Trophoblast cell (in vitro differentiated cells and primary cell): Measurements from ENCODE around the gene FUT7.

Source experiments
- DNase-seq, 2 donors: peaks; one replicate each; pipeline ENCODE4 v3.0.0-alpha.2; 2016
- H2AFZ ChIP-seq: 2 replicates; pipeline ENCODE4 v1.6.1; 2013; ENCODE audit warnings: low read length, moderate library complexity, mild to moderate bottlenecking; ENCODE audit not compliant: insufficient read depth, poor library complexity
- H2AK5ac ChIP-seq: 2 replicates; pipeline ENCODE4 v1.6.1; 2013; ENCODE audit warnings: mild to moderate bottlenecking, low read length
- H2BK120ac ChIP-seq: 2 replicates; pipeline ENCODE4 v1.6.1; 2013; ENCODE audit warnings: low read length, mild to moderate bottlenecking, moderate library complexity; ENCODE audit not compliant: insufficient read depth, poor library complexity
- H2BK12ac ChIP-seq: 2 replicates; pipeline ENCODE4 v1.6.1; 2013; ENCODE audit warnings: mild to moderate bottlenecking, low read length, moderate library complexity
- H2BK5ac ChIP-seq: 2 replicates; pipeline ENCODE4 v1.6.1; 2013; ENCODE audit warnings: low read length, low read depth, moderate library complexity, mild to moderate bottlenecking; ENCODE audit not compliant: poor library complexity
- H3K14ac ChIP-seq: 2 replicates; pipeline ENCODE4 v1.6.1; 2013; ENCODE audit warnings: mild to moderate bottlenecking, low read length
- H3K18ac ChIP-seq: 2 replicates; pipeline ENCODE4 v1.6.1; 2013; ENCODE audit warnings: mild to moderate bottlenecking, low read length
- H3K23ac ChIP-seq: 2 replicates; pipeline ENCODE4 v1.6.1; 2013; ENCODE audit warnings: low read length
- H3K27ac ChIP-seq: 2 replicates; pipeline ENCODE4 v1.5.1; 2013; ENCODE audit warnings: low read depth, mild to moderate bottlenecking, inconsistent platforms, low read length, moderate library complexity
- H3K27me3 ChIP-seq: 2 replicates; pipeline ENCODE4 v1.6.1; 2013; ENCODE audit warnings: inconsistent platforms, mild to moderate bottlenecking, low read length, moderate library complexity; ENCODE audit not compliant: insufficient read depth
- H3K36me3 ChIP-seq, 2 experiments: 1 replicate in 1 of 2; 2 replicates in 1 of 2; pipeline ENCODE4 v1.6.1; 2013; ENCODE audit warnings: low read length in 2 of 2, mild to moderate bottlenecking in 2 of 2, moderate library complexity in 1 of 2; ENCODE audit not compliant: insufficient read depth in 2 of 2, control insufficient read depth in 1 of 2
- H3K4ac ChIP-seq: 2 replicates; pipeline ENCODE4 v1.6.1; 2013; ENCODE audit warnings: low read depth, mild to moderate bottlenecking, low read length, moderate library complexity
- H3K4me1 ChIP-seq, 2 experiments: 1 replicate in 1 of 2; 2 replicates in 1 of 2; pipeline ENCODE4 v1.6.1; 2013; ENCODE audit warnings: low read length in 2 of 2, mild to moderate bottlenecking in 2 of 2, moderate library complexity in 1 of 2; ENCODE audit not compliant: insufficient read depth in 2 of 2, control insufficient read depth in 1 of 2
- H3K4me2 ChIP-seq: 2 replicates; pipeline ENCODE4 v1.6.1; 2013; ENCODE audit warnings: inconsistent platforms, mild to moderate bottlenecking, low read length, moderate library complexity
- H3K4me3 ChIP-seq: 2 replicates; pipeline ENCODE4 v1.5.1; 2013; ENCODE audit warnings: mild to moderate bottlenecking, low read depth, low read length, inconsistent platforms
- H3K79me1 ChIP-seq: one replicate; pipeline ENCODE4 v1.6.1; 2013; ENCODE audit warnings: low read length
- H3K79me2 ChIP-seq: 2 replicates; pipeline ENCODE4 v1.6.1; 2013; ENCODE audit warnings: low read length, mild to moderate bottlenecking; ENCODE audit not compliant: control insufficient read depth, insufficient read depth, poor library complexity
- H3K9ac ChIP-seq: 2 replicates; pipeline ENCODE4 v1.6.1; 2013; ENCODE audit warnings: mild to moderate bottlenecking, low read length
- H3K9me3 ChIP-seq: 2 replicates; pipeline ENCODE4 v1.6.1; 2013; ENCODE audit warnings: low read depth, mild to moderate bottlenecking, control low read depth, inconsistent platforms, low read length; ENCODE audit not compliant: insufficient read depth
- H4K12ac ChIP-seq: 2 replicates; pipeline ENCODE4 v1.6.1; 2013; ENCODE audit warnings: low read depth, mild to moderate bottlenecking, low read length, moderate library complexity
- H4K8ac ChIP-seq: 2 replicates; pipeline ENCODE4 v1.6.1; 2013; ENCODE audit warnings: low read depth, mild to moderate bottlenecking, low read length, moderate library complexity
- H4K91ac ChIP-seq: one replicate; pipeline ENCODE4 v1.6.1; 2013; ENCODE audit warnings: low read depth, mild to moderate bottlenecking, low read length, moderate library complexity
- WGBS: extraction: QIAGEN DNeasy Blood & Tissue Kit; methylation state at CpG from one replicate; pipeline ENCODE4 v1.1.7; 2013; ENCODE audit warnings: missing lambda C conversion rate; ENCODE audit not compliant: insufficient read length, insufficient coverage; ENCODE audit errors: extremely low coverage; 5-methylcytosine and 5-hydroxymethylcytosine counted together

The FUT7 gene

GRCh38 chr9:136992819-136993369, 39.0 kb downstream of the FUT7 start:
- H3K4me3 ChIP-seq: peak overlapping the region; percentile 83
- H3K4ac ChIP-seq: peak overlapping the region; percentile 8
- no peaks in the 10 kb centered on the region for H3K27me3 ChIP-seq
- H3K79me2 ChIP-seq: peaks cover 15% of the 10 kb centered on the region
- H2BK12ac ChIP-seq: no peak overlapping the region
- H4K91ac ChIP-seq: peak overlapping the region; percentile 77
- H3K14ac ChIP-seq: peak overlapping the region; percentile 86
- peaks cover 38 to 48% of the 10 kb centered on the region in 2 experiments for H3K4me1 ChIP-seq
- peak overlapping the region; percentile 83 for H3K18ac ChIP-seq
- peak overlapping the region; percentile 75 for H3K27ac ChIP-seq
- no peak for DNase-seq
- H3K23ac ChIP-seq: no peak overlapping the region
- H3K79me1 ChIP-seq: peaks cover 32% of the 10 kb centered on the region
- H3K4me2 ChIP-seq: peak overlapping the region; percentile 97
- H3K36me3 ChIP-seq: peaks cover 15 to 21% of the 10 kb centered on the region in 2 experiments
- peak overlapping the region; percentile 67 for H2BK5ac ChIP-seq
- peak overlapping the region; percentile 50 for H2BK120ac ChIP-seq
- H2AK5ac ChIP-seq: peak overlapping the region; percentile 1
- peak overlapping the region; percentile 78 for H3K9ac ChIP-seq
- H4K8ac ChIP-seq: peak overlapping the region; percentile 12
- H3K9me3 ChIP-seq: peaks cover 3% of the 10 kb centered on the region
- WGBS: no CpG with 5 or more reads among the region's 18 CpGs
- H2AFZ ChIP-seq: no peak overlapping the region
- peak overlapping the region; percentile 54 for H4K12ac ChIP-seq

- Histone ChIP-seq H3K9ac (peak within 1 kb of the TSS; percentile 78), H3K4ac (peak within 1 kb of the TSS; percentile 8), H3K18ac (peak within 1 kb of the TSS; percentile 83), H2BK5ac (peak within 1 kb of the TSS; percentile 67), H3K79me2 (peaks cover 11% of the 10 kb centered on the region), H2BK120ac (peak within 1 kb of the TSS; percentile 50), H2BK12ac (no peak within 1 kb of the TSS), H3K36me3 (peaks cover 15 to 21% of the 10 kb centered on the region in 2 experiments), H3K79me1 (peaks cover 28% of the 10 kb centered on the region), H3K4me2 (peak within 1 kb of the TSS; percentile 97), H2AK5ac (peak within 1 kb of the TSS; percentile 1), H2AFZ (peak within 1 kb of the TSS; percentile 59), H4K91ac (peak within 1 kb of the TSS; percentile 77), H3K14ac (peak within 1 kb of the TSS; percentile 86), H3K4me3 (peak within 1 kb of the TSS; percentile 83), H4K12ac (peak within 1 kb of the TSS; percentile 54), H3K23ac (no peak within 1 kb of the TSS), H3K27me3 (no peaks in the 10 kb centered on the region), H3K27ac (peak within 1 kb of the TSS; percentile 75), H4K8ac (peak within 1 kb of the TSS; percentile 61), H3K4me1 (peaks cover 33 to 41% of the 10 kb centered on the region in 2 experiments), H3K9me3 (peaks cover 3% of the 10 kb centered on the region)
- WGBS: no CpG with 5 or more reads among the region's 92 CpGs
- DNase-seq: peak; percentile 85 to 91
These were observed 39.7 kb downstream of the FUT7 start, which contains the start of gene PAXX for GRCh38 chr9:136991993-136992818. Gene PAXX, plus strand, starts transcription at chr9:136992422. Its CDS starts 22 bp downstream, at chr9:136992444.

- H3K4me2 ChIP-seq: no peak overlapping the region
- no CpG with 5 or more reads among the region's 10 CpGs for WGBS
- no peak overlapping the region for H4K8ac ChIP-seq
- H3K9me3 ChIP-seq: peaks cover 5% of the 10 kb centered on the region
- peaks cover 17% of the 10 kb centered on the region for H3K79me1 ChIP-seq
- no peak overlapping the region for H3K4ac ChIP-seq
- H3K79me2 ChIP-seq: peaks cover 7% of the 10 kb centered on the region
- H4K12ac ChIP-seq: no peak overlapping the region
- no peak overlapping the region for H2BK5ac ChIP-seq
- no peak overlapping the region for H2BK12ac ChIP-seq
- H3K9ac ChIP-seq: no peak overlapping the region
- H3K27ac ChIP-seq: no peak overlapping the region
- no peak overlapping the region for H3K14ac ChIP-seq
- H3K18ac ChIP-seq: no peak overlapping the region
- H2BK120ac ChIP-seq: no peak overlapping the region
- H4K91ac ChIP-seq: no peak overlapping the region
- H3K27me3 ChIP-seq: peaks cover 7% of the 10 kb centered on the region
- H2AFZ ChIP-seq: no peak overlapping the region
- no peak for DNase-seq
- no peak overlapping the region for H3K4me3 ChIP-seq
- peaks cover 15 to 19% of the 10 kb centered on the region in 2 experiments for H3K36me3 ChIP-seq
- H3K23ac ChIP-seq: no peak overlapping the region
- H2AK5ac ChIP-seq: no peak overlapping the region
- peaks cover 17 to 24% of the 10 kb centered on the region in 2 experiments for H3K4me1 ChIP-seq
These were observed 41.5 kb downstream of the FUT7 start for GRCh38 chr9:136990242-136990911.

- H3K4me1 ChIP-seq: peaks cover 16 to 21% of the 10 kb centered on the region in 2 experiments
- H3K79me1 ChIP-seq: peaks cover 17% of the 10 kb centered on the region
- H3K14ac ChIP-seq: no peak overlapping the region
- no peak overlapping the region for H3K23ac ChIP-seq
- peaks cover 5% of the 10 kb centered on the region for H3K9me3 ChIP-seq
- no peak overlapping the region for H3K18ac ChIP-seq
- H4K91ac ChIP-seq: no peak overlapping the region
- WGBS: no CpG with 5 or more reads among the region's 4 CpGs
- peaks cover 4 to 6% of the 10 kb centered on the region in 2 experiments for H3K36me3 ChIP-seq
- H4K12ac ChIP-seq: no peak overlapping the region
- DNase-seq: no peak
- peaks cover 9% of the 10 kb centered on the region for H3K27me3 ChIP-seq
- H3K4me2 ChIP-seq: no peak overlapping the region
- H4K8ac ChIP-seq: no peak overlapping the region
- H2BK120ac ChIP-seq: no peak overlapping the region
- no peak overlapping the region for H3K27ac ChIP-seq
- no peak overlapping the region for H2AK5ac ChIP-seq
- H3K9ac ChIP-seq: no peak overlapping the region
- no peak overlapping the region for H2AFZ ChIP-seq
- peaks cover 7% of the 10 kb centered on the region for H3K79me2 ChIP-seq
- H3K4me3 ChIP-seq: no peak overlapping the region
- H2BK5ac ChIP-seq: no peak overlapping the region
- no peak overlapping the region for H3K4ac ChIP-seq
- H2BK12ac ChIP-seq: no peak overlapping the region
These were observed 43.0 kb downstream of the FUT7 start for GRCh38 chr9:136988872-136989271.
